Esophagus muscularis mucosa (tissue), 4 donors: ENCODE results near the gene CDC42BPA. TPM values are rescaled to one million over a fixed set of nuclear protein-coding genes. Genes with fewer than 3 reads are reported as not detected.

Experiments
- DNase-seq: peaks from one replicate; pipeline ENCODE4 v3.0.0-alpha.2; 2017; ENCODE audit errors: extremely low spot score
- H3K27ac ChIP-seq, 4 donors: fragments of 200-600 bp; sonication (generic); replicated peaks in 1 of 4; 1 replicate in 3 of 4; 2 replicates in 1 of 4; pipeline ENCODE4 v1.5.1; 2016 to 2019; ENCODE audit warnings: mild to moderate bottlenecking in 1 of 4
- H3K27me3 ChIP-seq, 4 donors: fragments of 200-600 bp; sonication (generic); one replicate each; pipeline versions ENCODE4 v1.5.1 to v1.6.0; 2016 to 2019
- H3K36me3 ChIP-seq, 4 donors: fragments of 200-600 bp; sonication (generic); one replicate each; pipeline ENCODE4 v1.5.1; 2016 to 2019
- H3K4me1 ChIP-seq, 4 donors: fragments of 200-600 bp; sonication (generic); one replicate each; pipeline ENCODE4 v1.5.1; 2016 to 2019
- H3K4me3 ChIP-seq, 4 donors: fragments of 200-600 bp; sonication (generic); 1 replicate in 2 of 4; 2 replicates in 2 of 4; pipeline ENCODE4 v1.5.1; 2016 to 2019; ENCODE audit warnings: mild to moderate bottlenecking in 4 of 4, moderate library complexity in 1 of 4
- H3K9me3 ChIP-seq, 4 donors: fragments of 200-600 bp; sonication (generic); 1 replicate in 3 of 4; 2 replicates in 1 of 4; pipeline ENCODE4 v1.5.1; 2016 to 2019
- CTCF ChIP-seq, 3 experiments: fragments of 200-600 bp in 2 of 3; fragments of 450-650 bp in 1 of 3; sonication (generic) in 2 of 3; IDR thresholded peaks; one replicate each; pipeline ENCODE4 v1.5.1; 2017 to 2019; ENCODE audit warnings: antibody characterized with exemption in 3 of 3, mild to moderate bottlenecking in 2 of 3, moderate library complexity in 1 of 3
- EP300 ChIP-seq: sonication (generic); formaldehyde crosslinking; IDR thresholded peaks from one replicate; pipeline ENCODE4 v1.6.1; 2017; ENCODE audit warnings: antibody characterized with exemption
- POLR2A ChIP-seq: fragments of 450-650 bp; IDR thresholded peaks from one replicate; pipeline ENCODE4 v1.6.1; 2017; ENCODE audit warnings: antibody characterized with exemption, moderate library complexity, mild to moderate bottlenecking, low read depth
- POLR2AphosphoS5 ChIP-seq, 2 donors: sonication (generic); formaldehyde crosslinking; IDR thresholded peaks; one replicate each; pipeline ENCODE4 v1.6.1; 2017; ENCODE audit warnings: antibody characterized with exemption in 2 of 2
- WGBS: methylation state at CpG from one replicate; pipeline ENCODE4 v1.1.5; 2018; 5-methylcytosine and 5-hydroxymethylcytosine counted together
- intact Hi-C: fragments of 100-400 bp; cut with DNase I; formaldehyde crosslinking; loops from one replicate; pipeline ENCODE4 v1.15.1; 2023
- total RNA-seq, 4 donors: library from RNA; depleted of rRNA; stranded (reverse); fragments of >200 nt; gene quantifications; one replicate each; pipeline versions ENCODE4 v1.1.0 to v1.2.1, GENCODE V29; 2016

The CDC42BPA gene
- total RNA-seq, 4 donors from 2014 or later = 59.5 to 72.2 (median 69.7) TPM

DNA sequence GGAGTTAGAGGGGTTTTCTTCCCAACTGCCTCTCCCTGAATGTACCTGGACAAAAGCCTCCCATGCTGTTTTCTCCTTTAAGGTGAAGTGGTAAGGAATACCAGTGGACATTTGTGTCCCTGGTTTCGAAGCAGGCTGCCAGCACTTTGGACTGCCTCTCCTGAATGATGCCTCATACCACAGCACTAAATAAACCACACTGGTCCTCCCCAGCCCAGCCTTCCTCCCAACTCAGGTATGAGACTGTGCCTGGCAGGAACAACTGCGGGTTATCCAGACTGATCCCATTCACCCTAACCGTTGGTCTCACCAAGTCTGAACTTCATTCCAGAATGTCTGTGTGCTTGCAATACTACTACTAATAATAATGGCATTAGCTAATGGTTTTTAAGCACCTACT lies 368.9 kb downstream of the CDC42BPA start:
- Histone ChIP-seq H3K4me1 (peaks cover 36 to 79% (median 69%) of the 10 kb centered on the region in 4 donors), H3K36me3 (peaks cover 0 to 4% (median 0%) of the 10 kb centered on the region in 4 donors), H3K4me3 (no peak overlapping the region), H3K9me3 (peaks cover 0 to 8% (median 3%) of the 10 kb centered on the region in 4 donors), H3K27ac (no peak overlapping the region), H3K27me3 (no peaks in the 10 kb centered on the region)
- DNase-seq = no peak
- TF ChIP-seq POLR2A (no peak), EP300 (no peak), CTCF (IDR thresholded peaks at IDR 0.05) (no peak), POLR2AphosphoS5 (IDR thresholded peaks at IDR 0.05) (no peak)
- intact Hi-C loops = no loop called here
- 94% methylated on average over 3 of the region's 3 CpGs for WGBS

DNA sequence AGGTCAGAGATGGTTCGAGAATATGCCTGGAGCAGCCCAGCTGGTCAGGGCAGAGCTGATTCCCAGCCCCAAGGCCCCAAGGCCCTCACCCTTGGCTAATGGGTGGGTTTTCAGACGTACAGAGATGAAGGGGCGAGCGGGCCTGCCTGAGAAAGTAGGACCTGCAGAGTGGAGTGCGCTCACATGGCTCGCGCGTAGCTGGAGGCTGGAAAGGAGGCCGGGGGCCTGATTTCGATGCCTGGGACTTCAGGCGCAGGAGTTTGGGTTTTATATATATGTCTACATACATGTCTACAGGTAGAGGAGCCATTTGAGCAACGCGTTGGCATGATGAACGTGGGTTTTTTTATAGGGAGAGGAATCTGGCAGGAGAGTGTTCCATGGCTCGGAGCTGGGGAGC lies 369.3 kb downstream of the CDC42BPA start:
- Histone ChIP-seq H3K9me3 (peaks cover 0 to 8% (median 3%) of the 10 kb centered on the region in 4 donors), H3K4me1 (peaks cover 39 to 79% (median 69%) of the 10 kb centered on the region in 4 donors), H3K27me3 (no peaks in the 10 kb centered on the region), H3K36me3 (peaks cover 0 to 4% (median 0%) of the 10 kb centered on the region in 4 donors), H3K27ac (no peak overlapping the region), H3K4me3 (no peak overlapping the region)
- TF ChIP-seq POLR2A (no peak), EP300 (no peak), CTCF (IDR thresholded peaks at IDR 0.05) (no peak), POLR2AphosphoS5 (IDR thresholded peaks at IDR 0.05) (no peak)
- DNase-seq = no peak
- WGBS = 94% methylated on average over 15 of the region's 15 CpGs
- intact Hi-C loops = no loop called here

- H3K4me3 ChIP-seq = no peak overlapping the region
- H3K27ac ChIP-seq = no peak overlapping the region
- TF ChIP-seq POLR2A (no peak), POLR2AphosphoS5 (IDR thresholded peaks at IDR 0.05) (no peak), EP300 (no peak), CTCF (IDR thresholded peaks at IDR 0.05) (no peak)
- peaks cover 44 to 79% (median 69%) of the 10 kb centered on the region in 4 donors for H3K4me1 ChIP-seq
- no peaks in the 10 kb centered on the region for H3K36me3 ChIP-seq
- H3K9me3 ChIP-seq = peaks cover 0 to 8% (median 3%) of the 10 kb centered on the region in 4 donors
- 95% methylated on average over 6 of the region's 6 CpGs for WGBS
- H3K27me3 ChIP-seq = no peaks in the 10 kb centered on the region
- intact Hi-C loops = no loop called here
- no peak for DNase-seq
Measured at GRCh38 chr1:226948480-226948879, 369.8 kb downstream of the CDC42BPA start.

- H3K9me3 ChIP-seq = peaks cover 0 to 8% (median 3%) of the 10 kb centered on the region in 4 donors
- WGBS = 97% methylated on average over 2 of the region's 2 CpGs
- H3K27ac ChIP-seq = no peak overlapping the region
- H3K4me3 ChIP-seq = no peak overlapping the region
- no peaks in the 10 kb centered on the region for H3K36me3 ChIP-seq
- no peaks in the 10 kb centered on the region for H3K27me3 ChIP-seq
- peaks cover 48 to 79% (median 69%) of the 10 kb centered on the region in 4 donors for H3K4me1 ChIP-seq
- no peak for DNase-seq
- TF ChIP-seq CTCF (IDR thresholded peaks at IDR 0.05) (no peak), POLR2AphosphoS5 (IDR thresholded peaks at IDR 0.05) (no peak), POLR2A (no peak), EP300 (no peak)
- intact Hi-C loops = no loop called here
Measured at GRCh38 chr1:226948051-226948450, 370.2 kb downstream of the CDC42BPA start.

GRCh38 chr1:226946841-226947240 lies 371.5 kb downstream of the CDC42BPA start:
- Histone ChIP-seq H3K36me3 (no peaks in the 10 kb centered on the region), H3K27ac (peak overlapping the region in 3 of 4 donors; percentile 18 to 93 (median 45)), H3K27me3 (no peaks in the 10 kb centered on the region), H3K4me1 (peaks cover 48 to 79% (median 70%) of the 10 kb centered on the region in 4 donors), H3K9me3 (peaks cover 0 to 8% (median 3%) of the 10 kb centered on the region in 4 donors), H3K4me3 (no peak overlapping the region)
- TF ChIP-seq EP300 (no peak), CTCF (IDR thresholded peaks at IDR 0.05) (no peak), POLR2AphosphoS5 (IDR thresholded peaks at IDR 0.05) (no peak), POLR2A (no peak)
- no peak for DNase-seq
- intact Hi-C loops = no loop called here
- 91% methylated on average over 3 of the region's 3 CpGs for WGBS
